Measurements from ENCODE around the gene SNRK. TPM values are rescaled to one million over a fixed set of nuclear protein-coding genes. Genes with fewer than 3 reads are reported as not detected.

SNRK gene
- total and polyA plus RNA-seq, 5 experiments from 2014 or later = 71.1 to 225 (median 97.5) TPM

- no peak for ATAC-seq
- peaks cover 0 to 34% (median 15%) of the 10 kb centered on the region in 4 donors for H3K4me1 Mint-ChIP-seq
- H3K27me3 Mint-ChIP-seq = no peaks in the 10 kb centered on the region
Observed at GRCh38 chr3:43363621-43364266, 77.4 kb downstream of the SNRK start.

GRCh38 chr3:43364494-43364893, 78.2 kb downstream of the SNRK start:
- H3K9me3 Mint-ChIP-seq = peaks cover 0 to 2% (median 0%) of the 10 kb centered on the region in 9 donors
- H3K4me3 Mint-ChIP-seq = no peak overlapping the region
- POLR2A ChIA-PET = no interaction called here
- H3K27ac Mint-ChIP-seq = peak overlapping the region in 3 of 10 donors; percentile 48 to 82 (median 56)
- H3K4me1 Mint-ChIP-seq = peaks cover under 1 to 30% (median 15%) of the 10 kb centered on the region in 4 donors
- H3K27me3 Mint-ChIP-seq = no peaks in the 10 kb centered on the region
- ATAC-seq (no peak), DNase-seq (no peak)
- peaks cover 0 to 4% (median 0%) of the 10 kb centered on the region in 3 donors for H3K36me3 Mint-ChIP-seq

More at GRCh38 chr3:43363621-43364266, 77.4 kb downstream of the SNRK start:
- no peak for DNase-seq
- H3K36me3 Mint-ChIP-seq = peaks cover 0 to 4% (median 0%) of the 10 kb centered on the region in 3 donors
- POLR2A ChIA-PET = no interaction called here
- peaks cover 0 to 2% (median 0%) of the 10 kb centered on the region in 9 donors for H3K9me3 Mint-ChIP-seq
- H3K4me3 Mint-ChIP-seq = no peak overlapping the region
- H3K27ac Mint-ChIP-seq = peak overlapping the region in 9 of 10 donors; percentile 31 to 81 (median 71)

- DNase-seq (no peak), ATAC-seq (no peak)
- POLR2A ChIA-PET = no interaction called here
- Mint-ChIP-seq H3K9me3 (peaks cover 0 to 2% (median 0%) of the 10 kb centered on the region in 9 donors), H3K4me1 (peaks cover 4 to 28% (median 14%) of the 10 kb centered on the region in 4 donors), H3K4me3 (no peak overlapping the region), H3K27ac (peak overlapping the region in 3 of 10 donors; percentile 48 to 82 (median 56)), H3K36me3 (peaks cover 0 to 4% (median 0%) of the 10 kb centered on the region in 3 donors), H3K27me3 (no peaks in the 10 kb centered on the region)
Observed at GRCh38 chr3:43364926-43365325, 78.6 kb downstream of the SNRK start.

- peaks cover 0 to 4% (median 0%) of the 10 kb centered on the region in 3 donors for H3K36me3 Mint-ChIP-seq
- H3K27ac Mint-ChIP-seq = peak overlapping the region in 4 of 10 donors; percentile 11 to 66 (median 42)
- H3K4me3 Mint-ChIP-seq = no peak overlapping the region
Observed at GRCh38 chr3:43365601-43366305, 79.4 kb downstream of the SNRK start.

GRCh38 chr3:43366481-43366880, 80.1 kb downstream of the SNRK start:
- H3K9me3 Mint-ChIP-seq = peaks cover 0 to 2% (median 0%) of the 10 kb centered on the region in 9 donors
- peaks cover 0 to 4% (median 0%) of the 10 kb centered on the region in 3 donors for H3K36me3 Mint-ChIP-seq
- POLR2A ChIA-PET = interaction anchor here (1.2 kb wide), 1 partner anchor 19 kb away, joined by 4 read pairs; no protein-coding TSS in a partner anchor
- no peaks in the 10 kb centered on the region for H3K27me3 Mint-ChIP-seq
- DNase-seq (no peak), ATAC-seq (no peak)
- peaks cover 12 to 28% (median 20%) of the 10 kb centered on the region in 4 donors for H3K4me1 Mint-ChIP-seq
- H3K27ac Mint-ChIP-seq = peak overlapping the region in 3 of 10 donors; percentile 11 to 26 (median 13)
- no peak overlapping the region for H3K4me3 Mint-ChIP-seq

More at GRCh38 chr3:43365601-43366305, 79.4 kb downstream of the SNRK start:
- peaks cover 0 to 2% (median 0%) of the 10 kb centered on the region in 9 donors for H3K9me3 Mint-ChIP-seq
- DNase-seq = no peak
- ATAC-seq = no peak
- H3K4me1 Mint-ChIP-seq = peaks cover 9 to 24% (median 14%) of the 10 kb centered on the region in 4 donors
- H3K27me3 Mint-ChIP-seq = no peaks in the 10 kb centered on the region
- POLR2A ChIA-PET = interaction anchor here (1.2 kb wide), 1 partner anchor 18 kb away, joined by 4 read pairs; no protein-coding TSS in a partner anchor

GRCh38 chr3:43366885-43367284, 80.5 kb downstream of the SNRK start:
- ATAC-seq (no peak), DNase-seq (no peak)
- peak overlapping the region in 2 of 10 donors; percentile 15 to 58 for H3K27ac Mint-ChIP-seq
- peaks cover 0 to 4% (median 0%) of the 10 kb centered on the region in 3 donors for H3K36me3 Mint-ChIP-seq
- no peak overlapping the region for H3K4me3 Mint-ChIP-seq
- peaks cover 0 to 2% (median 0%) of the 10 kb centered on the region in 9 donors for H3K9me3 Mint-ChIP-seq
- H3K4me1 Mint-ChIP-seq = peaks cover 12 to 26% (median 18%) of the 10 kb centered on the region in 4 donors
- no peaks in the 10 kb centered on the region for H3K27me3 Mint-ChIP-seq
- POLR2A ChIA-PET = interaction anchor here (1.2 kb wide), 1 partner anchor 19 kb away, joined by 4 read pairs; no protein-coding TSS in a partner anchor

- Mint-ChIP-seq H3K4me1 (peaks cover 13 to 43% (median 28%) of the 10 kb centered on the region in 4 donors), H3K9me3 (no peaks in the 10 kb centered on the region), H3K4me3 (no peak overlapping the region), H3K36me3 (peaks cover 0 to 4% (median 0%) of the 10 kb centered on the region in 3 donors), H3K27me3 (no peaks in the 10 kb centered on the region), H3K27ac (peak overlapping the region in 3 of 10 donors; percentile 14 to 63 (median 25))
- ATAC-seq (no peak), DNase-seq (no peak)
- POLR2A ChIA-PET = interaction anchor here (0.6 to 0.9 kb wide), 3 partner anchors 22 to 117 kb away, joined by 3 to 4 read pairs (median 3); no protein-coding TSS in a partner anchor
Observed at GRCh38 chr3:43369404-43370292, 83.3 kb downstream of the SNRK start.

- Mint-ChIP-seq H3K4me1 (peaks cover 13 to 43% (median 29%) of the 10 kb centered on the region in 4 donors), H3K27ac (peak overlapping the region in 5 of 10 donors; percentile 20 to 76 (median 63)), H3K4me3 (no peak overlapping the region), H3K9me3 (no peaks in the 10 kb centered on the region), H3K36me3 (peaks cover 0 to 4% (median 0%) of the 10 kb centered on the region in 3 donors), H3K27me3 (no peaks in the 10 kb centered on the region)
- ATAC-seq (no peak), DNase-seq (no peak)
- POLR2A ChIA-PET = interaction anchor here (0.6 to 1.2 kb wide), 4 partner anchors 23 to 116 kb away, joined by 3 to 4 read pairs (median 3); no protein-coding TSS in a partner anchor
Observed at GRCh38 chr3:43370293-43370980, 84.1 kb downstream of the SNRK start.

- peaks cover 11 to 47% (median 30%) of the 10 kb centered on the region in 4 donors for H3K4me1 Mint-ChIP-seq
- no peaks in the 10 kb centered on the region for H3K9me3 Mint-ChIP-seq
- ATAC-seq (no peak), DNase-seq (no peak)
- no peak overlapping the region for H3K4me3 Mint-ChIP-seq
- H3K27me3 Mint-ChIP-seq = no peaks in the 10 kb centered on the region
- H3K27ac Mint-ChIP-seq = peak overlapping the region in 6 of 10 donors; percentile 1 to 76 (median 62)
- H3K36me3 Mint-ChIP-seq = no peaks in the 10 kb centered on the region
- POLR2A ChIA-PET = interaction anchor here (1.2 kb wide), 1 partner anchor 74 kb away, joined by 3 read pairs; no protein-coding TSS in a partner anchor
Observed at GRCh38 chr3:43371494-43371893, 85.2 kb downstream of the SNRK start.

- Mint-ChIP-seq H3K36me3 (no peaks in the 10 kb centered on the region), H3K27ac (peak overlapping the region in 8 of 10 donors; percentile 27 to 93 (median 65)), H3K9me3 (no peaks in the 10 kb centered on the region), H3K27me3 (no peaks in the 10 kb centered on the region), H3K4me3 (no peak overlapping the region), H3K4me1 (peaks cover 11 to 40% (median 32%) of the 10 kb centered on the region in 4 donors)
- POLR2A ChIA-PET = interaction anchor here (1.6 to 1.9 kb wide), 2 partner anchors 75 to 148 kb away, joined by 4 read pairs; no protein-coding TSS in a partner anchor
- no peak for DNase-seq
- ATAC-seq = no peak
Observed at GRCh38 chr3:43372007-43372740, 85.8 kb downstream of the SNRK start.

Data from naive thymus-derived CD8-positive, alpha-beta T cell (primary cell).